ENCODE results near the gene IFIT2.
"Not testable (repeated sequence)": the region's sequence is repeated elsewhere in the genome, so short reads cannot be mapped to it uniquely, and the experiment has no call there.

Gene IFIT2

DNA sequence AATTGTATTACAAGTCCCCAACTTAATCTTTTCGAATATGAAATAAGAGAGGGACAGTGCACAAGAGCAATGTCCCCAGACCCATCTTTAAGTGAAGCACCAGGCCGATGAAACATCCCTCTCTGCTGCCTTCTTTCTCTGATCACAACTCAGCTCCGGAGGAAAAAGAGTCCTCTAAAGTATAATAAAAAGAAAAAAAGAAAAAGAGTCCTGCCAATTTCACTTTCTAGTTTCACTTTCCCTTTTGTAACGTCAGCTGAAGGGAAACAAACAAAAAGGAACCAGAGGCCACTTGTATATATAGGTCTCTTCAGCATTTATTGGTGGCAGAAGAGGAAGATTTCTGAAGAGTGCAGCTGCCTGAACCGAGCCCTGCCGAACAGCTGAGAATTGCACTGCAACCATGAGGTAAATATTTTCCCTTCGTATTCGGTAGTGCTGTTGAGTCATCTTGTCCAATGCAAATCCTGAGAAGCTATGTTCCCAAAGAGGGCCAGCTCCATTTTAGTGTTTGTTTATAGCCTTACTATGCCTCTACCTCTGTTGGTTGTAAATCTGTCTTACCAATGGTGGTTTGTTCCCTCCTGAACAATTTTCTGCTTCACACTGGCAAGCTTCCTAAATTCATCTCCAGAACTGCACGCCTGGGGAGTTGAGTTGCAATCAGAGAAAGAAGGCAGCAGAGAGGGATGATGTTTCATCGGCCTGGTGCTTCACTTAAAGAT, at the start of gene IFIT2:
IFIT2 (plus strand) TSS at position 326 of the 725 bp plus-strand sequence; CDS start at position 404, 78 bp downstream.
- DNase-seq (ENCODE audit: low read depth in 2 of 2) = no peak

DNA sequence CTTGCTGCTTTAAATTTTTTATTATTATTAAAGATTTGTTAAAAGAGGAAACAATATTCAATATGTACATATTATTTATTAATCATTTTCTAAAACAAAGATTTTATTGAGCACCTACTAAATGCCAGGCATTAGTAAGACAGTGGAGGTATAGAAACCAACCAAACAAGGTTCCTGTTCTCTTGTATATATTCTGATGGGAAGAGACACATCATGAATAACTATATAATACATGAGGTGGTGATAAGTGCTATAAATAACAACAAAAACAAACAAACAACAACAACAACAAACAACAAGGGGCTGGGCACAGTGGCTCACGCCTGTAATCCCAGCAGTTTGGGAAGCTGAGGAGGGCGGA, 49.6 kb upstream of the IFIT2 start:
- DNase-seq (ENCODE audit: low read depth in 2 of 2) = no peak

DNA sequence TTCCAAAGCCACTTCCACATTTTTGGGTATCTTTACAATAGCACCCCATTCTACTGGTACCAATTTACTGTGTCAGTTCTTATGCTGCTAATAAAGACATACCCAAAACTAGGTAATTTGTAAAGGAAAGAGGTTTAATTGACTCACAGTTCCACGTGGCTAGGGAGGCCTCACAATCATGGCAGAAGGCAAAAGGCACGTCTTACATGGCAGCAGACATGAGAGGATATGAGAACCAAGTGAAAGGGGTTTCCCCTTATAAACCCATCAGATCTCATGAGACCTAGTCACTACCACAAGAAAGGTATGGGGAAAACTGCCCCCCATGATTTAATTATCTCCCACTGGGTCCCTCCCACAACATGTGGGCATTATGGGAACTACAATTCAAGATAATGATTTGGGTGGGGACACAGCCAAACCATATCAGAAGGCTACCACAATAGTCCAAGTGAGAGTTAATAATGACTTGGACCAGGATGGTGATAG, 46.7 kb upstream of the IFIT2 start:
- not testable (repeated sequence) for DNase-seq (ENCODE audit: low read depth in 2 of 2)

DNA sequence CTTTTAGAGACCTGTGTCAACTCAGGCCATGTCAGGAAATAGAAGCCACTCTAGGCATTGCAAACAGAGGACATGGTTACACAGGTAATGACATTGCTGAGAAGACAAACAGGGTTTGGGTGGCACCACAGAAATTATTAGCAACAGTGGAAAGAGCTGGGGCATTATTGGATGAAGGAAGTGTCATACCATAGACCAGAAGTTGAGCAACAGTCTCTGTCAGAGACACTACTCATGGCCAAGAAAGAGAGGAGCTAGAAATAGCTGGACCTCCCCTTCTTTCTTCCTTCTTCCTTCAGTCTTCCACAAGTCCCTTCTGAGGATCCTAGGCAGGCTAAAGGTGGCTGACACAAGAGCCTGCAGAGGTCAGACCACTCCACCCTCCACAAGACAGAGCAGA, 46.1 kb upstream of the IFIT2 start:
- DNase-seq (ENCODE audit: low read depth in 2 of 2) = no peak

- DNase-seq (ENCODE audit: low read depth in 2 of 2) = no peak
These were observed 45.5 kb upstream of the IFIT2 start for GRCh38 chr10:89256340-89256739.

DNA sequence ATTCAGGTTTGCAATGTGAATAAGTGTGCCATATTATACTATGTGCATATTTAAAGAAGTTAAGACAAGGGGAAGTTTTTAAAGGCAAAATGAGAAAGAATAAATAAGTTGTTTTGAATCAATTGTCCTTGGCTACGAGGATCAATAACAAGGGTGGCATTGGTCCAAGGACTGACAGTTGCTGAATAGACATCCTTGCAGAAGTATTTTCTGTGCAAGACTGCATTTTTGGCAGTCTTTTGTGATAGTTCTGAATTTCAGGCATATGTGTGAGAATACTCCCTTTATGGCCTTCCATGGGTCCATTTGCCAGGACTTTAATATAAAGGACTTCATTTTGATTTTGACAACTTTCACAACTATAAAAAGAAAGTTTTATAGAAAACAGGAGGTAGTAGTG, 44.9 kb upstream of the IFIT2 start:
- no peak for DNase-seq (ENCODE audit: low read depth in 2 of 2)

DNA sequence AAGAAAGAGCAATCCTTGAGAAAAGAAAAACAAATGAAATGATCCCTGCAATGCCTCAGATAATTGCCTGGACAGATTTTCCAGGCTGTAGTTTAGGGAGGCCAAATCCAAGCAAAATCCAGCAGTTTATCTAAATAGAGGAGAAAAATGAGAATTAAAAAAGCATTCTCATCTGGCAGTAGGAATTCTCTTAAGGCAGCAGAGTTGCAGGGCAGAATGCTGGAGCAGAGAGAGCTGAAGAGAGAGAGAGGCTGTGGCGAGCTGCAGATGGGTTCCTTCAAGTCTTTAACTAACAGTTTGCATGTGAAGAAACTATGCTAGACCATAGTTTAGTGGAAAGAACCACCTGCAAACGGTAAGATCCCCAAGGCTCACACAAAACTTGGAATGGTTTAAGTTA, 44.3 kb upstream of the IFIT2 start:
- DNase-seq (ENCODE audit: low read depth in 2 of 2) = no peak

- DNase-seq (ENCODE audit: low read depth in 2 of 2) = no peak
These were observed 43.0 kb upstream of the IFIT2 start for GRCh38 chr10:89258881-89259280.

GRCh38 chr10:89262086-89263051, 39.5 kb upstream of the IFIT2 start:
- no peak for DNase-seq (ENCODE audit: low read depth in 2 of 2)

DNA sequence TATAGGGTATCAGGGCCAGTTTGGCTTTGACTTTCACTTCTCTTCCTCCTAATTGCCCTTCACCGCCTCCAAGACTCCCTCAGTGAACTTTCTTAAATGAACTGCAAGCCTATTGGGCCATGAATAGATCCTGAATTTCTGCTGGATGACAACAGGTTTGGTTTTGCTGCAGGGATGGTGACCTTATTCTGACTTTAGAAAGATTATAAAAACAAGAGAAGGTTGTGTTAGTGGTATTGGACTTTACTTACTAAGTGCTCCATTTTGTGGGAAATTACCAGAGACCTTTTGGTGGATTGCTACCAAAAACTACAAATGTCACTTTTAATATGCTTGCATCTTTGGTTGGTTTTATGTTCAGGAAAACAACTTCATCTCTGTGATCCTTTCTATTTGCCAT, 38.8 kb upstream of the IFIT2 start:
- DNase-seq (ENCODE audit: low read depth in 2 of 2) = no peak

DNA sequence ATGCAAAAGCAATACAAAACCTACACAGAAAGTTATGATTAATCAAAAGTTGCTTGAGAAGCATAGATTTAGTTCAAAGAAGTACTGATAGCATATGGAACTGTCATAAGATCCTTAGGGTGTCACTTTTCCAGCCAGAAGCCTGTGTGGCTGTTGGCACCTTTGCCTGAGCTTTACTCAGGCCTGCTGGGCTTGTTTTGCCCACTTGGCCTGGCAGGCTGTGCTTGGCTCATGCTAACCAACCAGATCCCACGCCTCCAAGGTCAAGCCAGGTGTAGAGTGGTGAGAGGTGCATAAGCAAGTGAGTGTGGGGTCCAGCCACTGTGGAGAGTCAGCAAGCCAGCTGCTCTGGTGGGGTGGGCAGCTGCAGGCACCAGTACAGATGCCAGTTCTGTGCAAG, 38.3 kb upstream of the IFIT2 start:
- no peak for DNase-seq (ENCODE audit: low read depth in 2 of 2)

DNA sequence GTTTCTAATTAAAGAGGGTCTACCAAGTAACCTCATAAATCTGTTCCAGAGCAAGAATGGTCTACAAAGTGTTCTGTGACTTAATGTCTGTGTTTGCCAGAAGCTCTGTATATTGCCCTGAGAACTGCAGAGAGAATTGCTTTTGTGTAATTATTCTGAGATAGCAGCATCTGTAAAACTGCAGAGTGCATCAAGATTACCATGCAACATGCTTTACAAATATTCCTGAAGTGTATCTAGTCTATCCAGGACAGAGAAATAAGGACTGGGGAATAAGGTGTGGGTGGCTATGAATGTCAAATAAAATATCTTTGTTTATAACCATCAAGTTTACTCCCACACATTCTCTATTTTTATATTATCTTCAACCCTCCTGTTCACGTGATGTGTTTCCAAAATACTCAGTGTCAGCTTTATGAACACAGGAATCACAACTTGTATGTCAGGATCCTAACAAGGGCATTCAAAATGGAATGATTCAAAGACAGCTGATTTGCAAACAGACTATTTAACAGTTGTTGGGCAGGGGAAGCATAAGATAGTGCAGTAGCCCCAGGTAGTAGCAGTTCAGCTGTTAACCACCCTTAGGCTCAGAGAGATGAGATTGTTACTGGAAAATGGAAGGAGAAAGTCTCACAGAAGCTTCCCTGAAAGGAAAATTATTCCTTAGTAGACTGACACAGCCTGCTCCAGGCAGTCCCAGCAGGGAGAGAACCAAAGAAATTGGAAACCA, 35.0 kb upstream of the IFIT2 start:
- no peak for DNase-seq (ENCODE audit: low read depth in 2 of 2)

- no peak for DNase-seq (ENCODE audit: low read depth in 2 of 2)
These were observed 32.3 kb upstream of the IFIT2 start for GRCh38 chr10:89269433-89270152.

DNA sequence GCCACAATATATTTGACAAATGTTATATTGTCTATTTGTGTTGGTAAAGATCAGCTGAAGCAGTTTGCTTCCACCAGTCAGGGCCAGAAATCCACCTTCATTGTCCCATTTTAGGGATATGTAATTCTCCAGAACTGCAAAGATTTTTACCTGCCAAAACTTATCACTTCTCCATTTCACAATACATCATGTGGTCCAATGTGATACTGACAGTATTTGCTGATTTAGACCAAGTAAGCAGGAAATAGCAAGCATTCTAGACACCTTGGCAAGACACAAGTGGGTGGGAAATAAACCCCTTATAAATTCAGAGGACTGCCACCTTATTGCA, 31.7 kb upstream of the IFIT2 start:
- DNase-seq (ENCODE audit: low read depth in 2 of 2) = no peak

DNA sequence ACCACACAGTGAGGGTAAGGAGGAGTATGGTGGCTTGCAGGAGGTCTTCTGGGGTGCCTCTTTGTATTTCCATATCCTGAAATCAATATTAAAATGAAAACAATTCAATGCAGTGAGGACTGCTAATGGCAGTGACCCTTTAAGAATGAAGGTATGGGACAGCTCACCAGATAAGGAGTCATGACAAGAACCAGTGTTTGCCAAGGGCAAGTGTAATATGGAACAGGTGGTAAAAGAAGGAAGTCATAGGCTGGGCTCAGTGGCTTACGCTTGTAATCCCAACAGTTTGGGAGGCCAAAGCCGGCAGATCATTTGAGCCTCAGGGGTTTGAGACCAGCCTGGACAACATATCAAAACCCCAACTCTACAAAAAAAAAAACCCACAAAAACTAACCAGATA, 30.3 kb upstream of the IFIT2 start:
- DNase-seq (ENCODE audit: low read depth in 2 of 2) = no peak

- no peak for DNase-seq (ENCODE audit: low read depth in 2 of 2)
These were observed 28.2 kb upstream of the IFIT2 start for GRCh38 chr10:89273680-89274079.

DNA sequence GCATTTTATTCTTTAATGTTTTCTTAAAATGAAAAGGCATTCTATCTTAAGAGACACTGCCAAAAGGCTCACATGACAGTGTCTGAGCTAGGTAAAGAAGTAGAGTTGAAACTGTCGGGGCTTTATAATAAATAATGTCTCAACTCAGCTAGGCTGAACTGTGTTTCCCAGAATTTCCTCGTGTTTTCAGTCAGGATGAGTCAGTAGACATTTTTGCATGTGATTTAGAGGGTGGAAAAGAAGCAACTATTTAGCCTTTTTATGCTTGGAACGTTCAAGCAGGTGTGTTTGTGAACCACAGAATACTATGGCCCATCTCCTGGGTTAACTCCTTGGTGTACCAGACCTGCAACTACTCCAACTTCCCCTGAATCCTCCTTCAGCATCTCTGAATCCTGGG, 26.9 kb upstream of the IFIT2 start:
- DNase-seq (ENCODE audit: low read depth in 2 of 2) = no peak

- DNase-seq (ENCODE audit: low read depth in 2 of 2) = no peak
These were observed 26.5 kb upstream of the IFIT2 start for GRCh38 chr10:89275383-89275782.

- no peak for DNase-seq (ENCODE audit: low read depth in 2 of 2)
These were observed 23.8 kb upstream of the IFIT2 start for GRCh38 chr10:89278034-89278535.

DNA sequence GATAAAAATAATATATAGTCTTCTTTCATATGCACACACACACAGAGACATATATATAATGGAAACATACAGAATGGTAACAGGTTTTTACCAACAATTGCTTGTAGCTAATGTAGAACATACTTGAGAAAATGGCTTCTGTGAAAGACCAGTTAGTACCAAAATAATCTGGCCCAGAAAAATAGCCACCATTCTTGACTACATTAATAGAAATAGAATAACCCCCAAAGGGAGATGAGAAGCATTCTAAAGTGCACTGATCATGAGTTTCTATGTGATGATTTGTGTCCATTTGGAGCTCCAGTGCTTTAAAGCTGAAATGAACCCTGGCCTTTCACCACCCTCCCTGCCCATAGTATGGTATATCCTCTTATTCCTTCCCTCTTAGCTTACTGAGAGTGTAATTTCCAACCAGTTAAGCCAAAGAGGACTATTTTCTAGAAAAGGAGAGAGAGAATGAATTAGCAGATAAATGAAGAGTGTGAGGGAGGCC, 22.9 kb upstream of the IFIT2 start:
- DNase-seq (ENCODE audit: low read depth in 2 of 2) = no peak

- no peak for DNase-seq (ENCODE audit: low read depth in 2 of 2)
These were observed 22.4 kb upstream of the IFIT2 start for GRCh38 chr10:89279421-89279869.

Data from stimulated activated CD4-positive, alpha-beta T cell treated with anti-CD3 and anti-CD28 coated beads, Interleukin-4, amount 100 ng/mL, for 48 hours (primary cell).